K562 (cell line): ENCODE results near the gene CALM1. TPM values are rescaled to one million over a fixed set of nuclear protein-coding genes. Genes with fewer than 3 reads are reported as not detected.

ENCODE experiments used
- ATF2 ChIP-seq: sonication (generic); formaldehyde crosslinking; IDR thresholded peaks from 2 replicates; pipeline ENCODE4 v1.8.1; 2022; ENCODE audit warnings: missing genetic modification reagents
- CHD4 ChIP-seq: fragments of 200-600 bp; sonication (generic); IDR thresholded peaks from 3 replicates; pipeline ENCODE4 v1.6.1; 2012; ENCODE audit warnings: low read depth, mild to moderate bottlenecking, mixed read lengths, low read length, inconsistent platforms; ENCODE audit not compliant: insufficient read depth, insufficient replicate concordance, poor library complexity, severe bottlenecking
- CUX1 ChIP-seq: fragments of 200-800 bp; sonication (Bioruptor generic); IDR thresholded peaks from 2 replicates; pipeline ENCODE4 v1.6.1; 2016; ENCODE audit warnings: missing genetic modification characterization, missing compliant biosample characterization
- HMG20A ChIP-seq: fragments of 450-650 bp; formaldehyde crosslinking; conservative IDR thresholded peaks from 2 replicates; pipeline ENCODE4 v1.4.0; 2020; ENCODE audit warnings: mild to moderate bottlenecking, mixed read lengths
- HMG20B ChIP-seq: fragments of 250-450 bp; sonication (Bioruptor Pico); IDR thresholded peaks from 2 replicates; pipeline ENCODE4 v1.5.0; 2021; ENCODE audit warnings: mild to moderate bottlenecking
- KDM4B ChIP-seq, 2 experiments: fragments of 450-650 bp in 1 of 2; sonication (generic) in 1 of 2; IDR thresholded peaks; 2 replicates each; pipeline ENCODE4 v1.6.1; 2016 to 2017; ENCODE audit warnings: borderline replicate concordance in 2 of 2, antibody characterized with exemption in 1 of 2, low read depth in 1 of 2, mild to moderate bottlenecking in 1 of 2
- NCOA1 ChIP-seq: fragments of 450-650 bp; IDR thresholded peaks from 2 replicates; pipeline ENCODE4 v1.6.1; 2016; ENCODE audit warnings: low read depth
- PRDM10 ChIP-seq: fragments of 450-650 bp; IDR thresholded peaks from 2 replicates; pipeline ENCODE4 v1.6.1; 2018; ENCODE audit not compliant: partially characterized antibody
- SIN3B ChIP-seq: fragments of 450-650 bp; IDR thresholded peaks from 2 replicates; pipeline ENCODE4 v1.6.1; 2017; ENCODE audit warnings: low read depth, mild to moderate bottlenecking, moderate library complexity
- SREBF1 ChIP-seq: fragments of 150-350 bp; IDR thresholded peaks from 2 replicates; pipeline ENCODE4 v1.6.1; 2014; ENCODE audit warnings: antibody characterized with exemption, low read depth, low read length, borderline replicate concordance
- SREBF2 ChIP-seq: sonication (generic); formaldehyde crosslinking; IDR thresholded peaks from 2 replicates; pipeline ENCODE4 v1.4.0; 2020; ENCODE audit warnings: mild to moderate bottlenecking, missing genetic modification reagents
- SRSF1 ChIP-seq: fragments of 200-400 bp; formaldehyde crosslinking; IDR thresholded peaks from 2 replicates; pipeline ENCODE4 v1.6.1; 2017; ENCODE audit warnings: mild to moderate bottlenecking, low read depth, low read length, moderate library complexity
- STAT5B ChIP-seq: fragments of 250-450 bp; sonication (Bioruptor Pico); IDR thresholded peaks from 2 replicates; pipeline ENCODE4 v1.8.0; 2021; ENCODE audit warnings: mild to moderate bottlenecking, inconsistent platforms
- ZNF398 ChIP-seq: fragments of 250-450 bp; sonication (Bioruptor Pico); IDR thresholded peaks from 2 replicates; pipeline ENCODE4 v1.8.0; 2021; ENCODE audit warnings: moderate library complexity, mild to moderate bottlenecking, inconsistent platforms
- ZSCAN29 ChIP-seq: fragments of 450-650 bp; IDR thresholded peaks from 2 replicates; pipeline ENCODE4 v1.6.1; 2017
- polyA plus RNA-seq, 8 experiments: library from polyadenylated mRNA; depleted of rRNA in 4 of 8; stranded (reverse) in 5 of 8; unstranded in 3 of 8; fragments of >200 nt; fragmentation: Nextera tagmentation in 2 of 8; fragmentation: Illumina TruSeq in 1 of 8; extraction: Ambion mirVana in 2 of 8; extraction: Trizol in 1 of 8; gene quantifications; 2 replicates each; pipeline versions ENCODE4 v1.2.1 to v1.2.3, GENCODE V29; 2011 to 2014; ENCODE audit warnings: inconsistent platforms in 1 of 8, missing spikeins in 1 of 8
- total RNA-seq, 7 experiments: library from RNA; depleted of rRNA in 6 of 7; stranded (reverse); fragments of >200 nt in 6 of 7; fragmentation: Illumina TruSeq in 2 of 7; extraction: Trizol in 2 of 7; gene quantifications; 2 replicates each; pipeline versions ENCODE4 v1.2.1 to v1.2.3, GENCODE V29; 2011 to 2021; ENCODE audit warnings: low replicate concordance in 1 of 7

The CALM1 gene
- total and polyA plus RNA-seq, 9 of the 15 experiments (the other 6 are each of a cell fraction or from before 2014, with no cell fraction given), result 48.0 to 269 (median 158) TPM

- TF ChIP-seq PRDM10 (peak; percentile 95), ATF2 (CRISPR knock-in tag) (peak; percentile 79; the same call in 1 of the 2 replicates), SIN3B (peak; percentile 48; the same call in 1 of the 2 replicates), SRSF1 (no peak), ZSCAN29 (no peak), SREBF1 (no peak), HMG20A (CRISPR knock-in tag) (no peak), KDM4B (IDR thresholded peaks at IDR 0.05; ENCODE audit: borderline replicate concordance in 2 of 2, low read depth in 1 of 2) (no peak), NCOA1 (no peak), ZNF398 (CRISPR knock-in tag) (no peak), HMG20B (CRISPR knock-in tag) (no peak), CUX1 (CRISPR knock-in tag) (no peak), SREBF2 (CRISPR knock-in tag) (no peak), CHD4 (no peak), STAT5B (CRISPR knock-in tag) (no peak)
These were observed 13.6 kb upstream of the CALM1 start (continued) for GRCh38 chr14:90383126-90383730.
